AG04450 (cell line): Measurements from ENCODE around the gene SEC22B. TPM values are rescaled to one million over a fixed set of nuclear protein-coding genes. Genes with fewer than 3 reads are reported as not detected.
"Not testable (repeated sequence)": the region's sequence is repeated elsewhere in the genome, so short reads cannot be mapped to it uniquely, and the experiment has no call there.

Experiments used
- CTCF ChIA-PET: fragments of 300-600, 350-600 bp; formaldehyde crosslinking; extraction: SDS; loops from one replicate; lab custom pipeline; 2022; ENCODE audit warnings: antibody characterized with exemption, inconsistent platforms; lab: Charles Lee
- POLR2A ChIA-PET: fragments of 350-600 bp; formaldehyde crosslinking; extraction: SDS; loops from one replicate; lab custom pipeline; 2021; ENCODE audit warnings: antibody characterized with exemption, inconsistent platforms; lab: Yijun Ruan, JAX
- DNase-seq: peaks from one replicate; pipeline ENCODE4 v3.0.0-alpha.2; 2011; ENCODE audit warnings: low read depth, low spot score
- H3K27ac ChIP-seq: one replicate; pipeline ENCODE4 v1.5.1; 2012; ENCODE audit warnings: low read depth, low read length, control low read depth
- H3K27me3 ChIP-seq: one replicate; pipeline ENCODE4 v1.6.0; 2012; ENCODE audit warnings: low read length; ENCODE audit not compliant: control insufficient read depth, insufficient read depth
- H3K4me3 ChIP-seq: 2 replicates; pipeline ENCODE4 v1.5.1; 2011; ENCODE audit warnings: mild to moderate bottlenecking, low read depth, low read length, control low read depth
- H3K9me3 ChIP-seq: 2 replicates; pipeline ENCODE4 v1.5.1; 2012; ENCODE audit warnings: low read length; ENCODE audit not compliant: control insufficient read depth, insufficient read depth
- CTCF ChIP-seq: IDR thresholded peaks from 2 replicates; pipeline ENCODE4 v1.5.1; 2011; ENCODE audit warnings: low read depth, low read length, control low read depth, inconsistent platforms
- polyA plus RNA-seq: library from polyadenylated mRNA; depleted of rRNA; stranded (reverse); fragments of >200 nt; gene quantifications from 2 replicates; pipeline ENCODE4 v1.2.3, GENCODE V29; 2011

Gene SEC22B
- polyA plus RNA-seq, 1 experiment, result 73.9 TPM

GRCh38 chr1:120178799-120179756, 2.8 kb upstream of the SEC22B start:
- Histone ChIP-seq H3K4me3 (peak overlapping the region; percentile 8; the same call in 1 of the 2 replicates), H3K9me3 (no peaks in the 10 kb centered on the region), H3K27me3 (no peaks in the 10 kb centered on the region), H3K27ac (peak overlapping the region; percentile 88)
- ChIA-PET CTCF (no interaction called here), POLR2A (no interaction called here)
- peak; percentile 33; the same call in 1 of the 2 replicates for TF ChIP-seq CTCF
- peak; percentile 61 for DNase-seq

GRCh38 chr1:120178058-120178457, 1.7 kb upstream of the SEC22B start:
- H3K4me3 ChIP-seq, DNase-seq, CTCF ChIA-PET, H3K9me3 ChIP-seq, POLR2A ChIA-PET, H3K27ac ChIP-seq, H3K27me3 ChIP-seq: not testable (repeated sequence)

- POLR2A ChIA-PET, DNase-seq, H3K9me3 ChIP-seq, H3K27me3 ChIP-seq, CTCF ChIA-PET: not testable (repeated sequence)
- Histone ChIP-seq H3K4me3 (peak overlapping the region; percentile 88), H3K27ac (peak overlapping the region; percentile 94)
Measured at GRCh38 chr1:120175688-120176087, 632 bp downstream of the SEC22B start.

- POLR2A ChIA-PET, DNase-seq, H3K9me3 ChIP-seq, H3K4me3 ChIP-seq, H3K27me3 ChIP-seq, H3K27ac ChIP-seq, CTCF ChIA-PET: not testable (repeated sequence)
Measured at GRCh38 chr1:120164761-120165160, 11.6 kb downstream of the SEC22B start.

GRCh38 chr1:120162015-120162414, 14.3 kb downstream of the SEC22B start:
- H3K4me3 ChIP-seq, H3K9me3 ChIP-seq, DNase-seq, H3K27ac ChIP-seq, H3K27me3 ChIP-seq, POLR2A ChIA-PET, CTCF ChIA-PET: not testable (repeated sequence)

- POLR2A ChIA-PET, H3K27ac ChIP-seq, H3K4me3 ChIP-seq, H3K27me3 ChIP-seq, H3K9me3 ChIP-seq, DNase-seq, CTCF ChIA-PET: not testable (repeated sequence)
Measured at GRCh38 chr1:120158495-120158894, 17.8 kb downstream of the SEC22B start.

GRCh38 chr1:120158086-120158485, 18.2 kb downstream of the SEC22B start:
- H3K27me3 ChIP-seq, POLR2A ChIA-PET, H3K4me3 ChIP-seq, CTCF ChIA-PET, H3K9me3 ChIP-seq, DNase-seq, H3K27ac ChIP-seq: not testable (repeated sequence)

GRCh38 chr1:120150138-120150822, 26.0 kb downstream of the SEC22B start:
- POLR2A ChIA-PET, H3K9me3 ChIP-seq, H3K27ac ChIP-seq, DNase-seq, H3K4me3 ChIP-seq, CTCF ChIA-PET, H3K27me3 ChIP-seq: not testable (repeated sequence)

- H3K27me3 ChIP-seq, H3K9me3 ChIP-seq, POLR2A ChIA-PET, CTCF ChIA-PET, DNase-seq, H3K27ac ChIP-seq, H3K4me3 ChIP-seq: not testable (repeated sequence)
Measured at GRCh38 chr1:120149420-120150059, 26.8 kb downstream of the SEC22B start.

GRCh38 chr1:120145806-120146205, 30.5 kb downstream of the SEC22B start:
- H3K27ac ChIP-seq, CTCF ChIA-PET, DNase-seq, H3K9me3 ChIP-seq, POLR2A ChIA-PET, H3K27me3 ChIP-seq, H3K4me3 ChIP-seq: not testable (repeated sequence)
